Esophagus squamous epithelium (tissue), 5 donors: Measurements from ENCODE around the gene SPATA25. TPM values are rescaled to one million over a fixed set of nuclear protein-coding genes. Genes with fewer than 3 reads are reported as not detected.
"Not testable (repeated sequence)": the region's sequence is repeated elsewhere in the genome, so short reads cannot be mapped to it uniquely, and the experiment has no call there.

Experiments used
- DNase-seq: peaks from one replicate; lab custom pipeline; 2025; lab: John Stamatoyannopoulos, UW
- H3K27ac ChIP-seq, 4 donors: fragments of 200-600 bp; sonication (generic); one replicate each; pipeline ENCODE4 v1.5.1; 2016 to 2019; ENCODE audit warnings: mild to moderate bottlenecking in 1 of 4
- H3K27me3 ChIP-seq, 4 donors: fragments of 200-600 bp; sonication (generic); 1 replicate in 3 of 4; 2 replicates in 1 of 4; pipeline versions ENCODE4 v1.5.1 to v1.6.0; 2017 to 2021; ENCODE audit warnings: antibody characterized with exemption in 1 of 4
- H3K36me3 ChIP-seq, 3 donors: fragments of 200-600 bp; sonication (generic); one replicate each; pipeline ENCODE4 v1.5.1; 2016 to 2019
- H3K4me1 ChIP-seq, 3 donors: fragments of 200-600 bp; sonication (generic); one replicate each; pipeline ENCODE4 v1.5.1; 2017 to 2019
- H3K4me3 ChIP-seq, 4 donors: fragments of 200-600 bp; sonication (generic); 1 replicate in 3 of 4; 2 replicates in 1 of 4; pipeline ENCODE4 v1.5.1; 2016 to 2019; ENCODE audit warnings: mild to moderate bottlenecking in 2 of 4, moderate library complexity in 1 of 4
- H3K9me3 ChIP-seq, 3 donors: fragments of 200-600 bp; sonication (generic); one replicate each; pipeline ENCODE4 v1.5.1; 2016 to 2019
- POLR2A ChIP-seq, 4 donors: fragments of 450-650 bp; IDR thresholded peaks; one replicate each; pipeline ENCODE4 v1.6.1; 2017; ENCODE audit warnings: antibody characterized with exemption in 4 of 4, mild to moderate bottlenecking in 4 of 4, moderate library complexity in 3 of 4
- WGBS, 2 donors: methylation state at CpG; one replicate each; pipeline ENCODE4 v1.1.5; 2018; 5-methylcytosine and 5-hydroxymethylcytosine counted together
- intact Hi-C: fragments of 100-400 bp; cut with DNase I; formaldehyde crosslinking; loops from one replicate; pipeline ENCODE4 v1.15.0; 2022
- total RNA-seq, 4 donors: library from RNA; depleted of rRNA; stranded (reverse); fragments of >200 nt; gene quantifications; one replicate each; pipeline ENCODE4 v1.1.0, GENCODE V29; 2016
- TF ChIP-seq, protein P1 (sequence below), 6 experiments: fragments of 450-650 bp in 4 of 6; fragments of 200-600 bp in 2 of 6; sonication (generic) in 2 of 6; IDR thresholded peaks; one replicate each; pipeline ENCODE4 v1.5.1; 2016 to 2019; ENCODE audit warnings: antibody characterized with exemption in 6 of 6, mild to moderate bottlenecking in 4 of 6, moderate library complexity in 4 of 6
- donor health status: DM: yes; HTN: yes; CAD: no.

The SPATA25 gene
- total RNA-seq, 4 donors from 2014 or later: 1.1 to 1.3 TPM; not detected in 2

DNA sequence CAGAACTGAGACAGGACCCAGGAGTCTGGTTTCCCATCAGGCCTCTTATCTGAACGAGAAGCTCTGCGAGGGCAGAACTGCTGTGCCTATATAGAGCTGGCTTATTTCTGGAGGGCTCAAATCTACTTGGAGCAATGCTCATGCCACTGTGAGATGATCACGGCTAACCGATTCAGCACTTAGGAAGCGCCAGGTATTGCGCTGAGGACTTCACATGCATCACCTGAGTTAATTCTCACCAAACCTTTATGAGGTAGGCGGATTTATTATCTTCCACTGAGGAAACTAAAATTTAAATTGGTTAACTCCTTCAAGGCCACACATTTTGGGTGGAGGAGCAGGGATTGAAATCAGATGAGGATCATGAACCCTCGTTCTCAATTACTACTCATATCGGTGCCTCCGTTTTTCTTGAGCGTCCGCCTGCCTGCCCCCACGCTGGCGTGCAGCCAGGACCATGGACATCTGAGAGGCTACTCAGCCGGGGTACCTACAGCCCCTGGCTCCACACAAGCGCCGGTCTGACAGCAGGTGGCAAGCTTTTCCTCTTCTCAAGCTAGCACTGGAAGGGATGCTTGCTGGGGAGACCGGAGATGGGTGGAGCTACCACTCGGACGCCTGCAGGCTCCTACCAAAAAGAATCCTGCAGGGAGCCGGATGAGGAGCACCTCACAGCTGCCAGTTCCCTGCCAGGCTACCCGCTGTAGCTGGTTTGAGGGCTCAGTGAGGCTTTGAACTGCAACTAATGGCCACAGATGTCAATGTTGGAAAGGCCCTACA lies 46.0 kb upstream of the SPATA25 start:
- H3K27ac ChIP-seq: peak overlapping the region; percentile 100
- H3K36me3 ChIP-seq: peaks cover 7 to 26% (median 12%) of the 10 kb centered on the region in 3 donors
- peak overlapping the region; percentile 91 to 99 (median 97) for H3K4me3 ChIP-seq
- no peak for DNase-seq
- WGBS, 2 donors: 3 to 27% methylated on average over 10 to 12 of the region's 22 CpGs
- no peaks in the 10 kb centered on the region for H3K9me3 ChIP-seq
- intact Hi-C loops: no loop called here
- peaks cover 12 to 41% (median 16%) of the 10 kb centered on the region in 3 donors for H3K4me1 ChIP-seq
- peak in 1 of 4 donors; percentile 37 for TF ChIP-seq POLR2A (IDR thresholded peaks at IDR 0.05)
- TF ChIP-seq, protein P1, sequence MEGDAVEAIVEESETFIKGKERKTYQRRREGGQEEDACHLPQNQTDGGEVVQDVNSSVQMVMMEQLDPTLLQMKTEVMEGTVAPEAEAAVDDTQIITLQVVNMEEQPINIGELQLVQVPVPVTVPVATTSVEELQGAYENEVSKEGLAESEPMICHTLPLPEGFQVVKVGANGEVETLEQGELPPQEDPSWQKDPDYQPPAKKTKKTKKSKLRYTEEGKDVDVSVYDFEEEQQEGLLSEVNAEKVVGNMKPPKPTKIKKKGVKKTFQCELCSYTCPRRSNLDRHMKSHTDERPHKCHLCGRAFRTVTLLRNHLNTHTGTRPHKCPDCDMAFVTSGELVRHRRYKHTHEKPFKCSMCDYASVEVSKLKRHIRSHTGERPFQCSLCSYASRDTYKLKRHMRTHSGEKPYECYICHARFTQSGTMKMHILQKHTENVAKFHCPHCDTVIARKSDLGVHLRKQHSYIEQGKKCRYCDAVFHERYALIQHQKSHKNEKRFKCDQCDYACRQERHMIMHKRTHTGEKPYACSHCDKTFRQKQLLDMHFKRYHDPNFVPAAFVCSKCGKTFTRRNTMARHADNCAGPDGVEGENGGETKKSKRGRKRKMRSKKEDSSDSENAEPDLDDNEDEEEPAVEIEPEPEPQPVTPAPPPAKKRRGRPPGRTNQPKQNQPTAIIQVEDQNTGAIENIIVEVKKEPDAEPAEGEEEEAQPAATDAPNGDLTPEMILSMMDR (IDR thresholded peaks at IDR 0.05): peak in 4 of 6 experiments; percentile 29 to 39 (median 37)
- no peaks in the 10 kb centered on the region for H3K27me3 ChIP-seq

DNA sequence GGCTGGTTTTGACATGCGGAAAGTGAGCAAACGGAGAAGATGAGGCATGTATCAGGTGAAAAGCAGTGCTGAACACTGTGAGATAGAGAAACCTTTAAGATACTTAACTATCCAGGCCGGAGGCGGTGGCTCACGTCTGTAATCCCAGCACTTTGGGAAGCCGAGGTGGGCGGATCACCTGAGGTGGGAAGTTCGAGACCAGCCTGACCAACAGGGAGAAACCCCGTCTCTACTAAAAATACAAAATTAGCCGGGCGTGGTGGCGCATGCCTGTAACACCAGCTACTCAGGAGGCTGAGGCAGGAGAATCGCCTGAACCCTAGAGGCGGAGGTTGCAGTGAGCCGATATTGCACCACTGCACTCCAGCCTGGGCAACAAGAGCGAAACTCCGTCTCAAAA lies 44.3 kb upstream of the SPATA25 start:
- peaks cover 8 to 27% (median 14%) of the 10 kb centered on the region in 3 donors for H3K4me1 ChIP-seq
- DNase-seq, H3K36me3 ChIP-seq, intact Hi-C loops, H3K27ac ChIP-seq, H3K9me3 ChIP-seq, H3K4me3 ChIP-seq, H3K27me3 ChIP-seq: not testable (repeated sequence)
- WGBS, 2 donors: 94 to 95% methylated on average over 13 to 17 of the region's 17 CpGs

DNA sequence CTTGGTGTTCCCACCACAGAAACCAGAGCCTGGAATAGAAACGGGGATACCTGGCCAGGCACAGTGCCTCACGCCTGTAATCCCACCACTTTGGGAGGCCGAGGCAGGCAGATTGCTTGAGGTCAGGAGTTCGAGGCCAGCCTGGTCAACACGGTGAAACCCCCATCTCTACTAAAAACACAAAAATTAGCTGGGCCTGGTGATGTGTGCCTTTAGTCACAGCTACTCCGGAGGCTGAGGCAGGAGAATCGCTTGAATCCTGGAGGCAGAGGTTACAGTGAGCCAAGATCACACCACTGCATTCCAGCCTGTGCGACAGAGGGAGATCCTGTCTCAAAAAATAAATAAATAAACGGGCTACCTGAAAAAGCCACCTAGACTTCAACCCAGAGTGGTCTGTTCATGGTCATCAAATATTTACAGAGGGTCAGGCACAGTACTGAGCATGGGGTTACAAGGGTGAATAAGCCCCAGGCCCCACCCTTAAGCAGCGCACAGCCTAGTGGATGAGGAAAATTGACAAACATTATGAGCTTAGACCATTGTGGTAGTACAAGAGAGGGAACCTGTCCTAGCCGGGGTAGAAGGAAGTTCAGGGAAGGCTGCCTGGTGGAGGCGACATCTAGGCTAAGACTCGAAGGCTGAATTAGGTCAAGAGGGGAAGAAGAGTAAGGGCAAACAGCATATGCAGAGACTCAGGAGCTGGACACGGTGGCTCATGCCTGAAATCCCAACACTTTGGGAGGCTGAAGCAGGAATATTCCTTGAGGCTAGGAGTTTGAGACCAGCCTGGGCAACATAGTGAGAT lies 39.9 kb upstream of the SPATA25 start:
- no peak for DNase-seq
- no peak overlapping the region for H3K27ac ChIP-seq
- H3K4me1 ChIP-seq: peaks cover 8 to 31% (median 17%) of the 10 kb centered on the region in 3 donors
- H3K36me3 ChIP-seq: peaks cover 0 to under 1% (median 0%) of the 10 kb centered on the region in 3 donors
- no peaks in the 10 kb centered on the region for H3K9me3 ChIP-seq
- intact Hi-C loops: no loop called here
- H3K27me3 ChIP-seq: no peaks in the 10 kb centered on the region
- WGBS, 2 donors: 65 to 81% methylated on average over 11 to 13 of the region's 14 CpGs
- no peak overlapping the region for H3K4me3 ChIP-seq
- TF ChIP-seq POLR2A (IDR thresholded peaks at IDR 0.05): no peak
- TF ChIP-seq, protein P1 (IDR thresholded peaks at IDR 0.05): no peak

DNA sequence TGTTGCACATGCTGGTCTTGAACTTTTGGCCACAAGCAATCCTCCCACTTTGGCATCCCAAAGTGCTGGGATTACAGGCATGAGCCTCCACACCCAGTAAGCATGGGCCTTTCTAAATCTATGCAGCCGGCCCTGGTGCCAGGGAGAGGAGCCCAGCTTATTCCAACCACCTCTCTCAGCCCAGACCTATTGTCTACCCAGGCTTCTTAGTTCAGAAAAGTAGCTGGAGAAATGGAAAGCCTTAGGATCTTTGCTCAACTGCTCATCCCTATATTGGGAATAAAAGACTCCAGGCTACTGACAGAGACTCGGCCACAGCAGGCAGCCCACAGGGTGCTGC lies 39.3 kb upstream of the SPATA25 start:
- WGBS, 2 donors: 100% methylated on average over 1 of the region's 2 CpGs; no CpG with 5 or more reads in 1 of the 2 donors
- Histone ChIP-seq H3K27me3 (no peaks in the 10 kb centered on the region), H3K27ac (no peak overlapping the region), H3K4me1 (peaks cover 9 to 37% (median 18%) of the 10 kb centered on the region in 3 donors), H3K9me3 (no peaks in the 10 kb centered on the region), H3K36me3 (no peaks in the 10 kb centered on the region), H3K4me3 (no peak overlapping the region)
- intact Hi-C loops: no loop called here
- TF ChIP-seq POLR2A (IDR thresholded peaks at IDR 0.05): no peak
- TF ChIP-seq, protein P1 (IDR thresholded peaks at IDR 0.05): no peak
- no peak for DNase-seq

DNA sequence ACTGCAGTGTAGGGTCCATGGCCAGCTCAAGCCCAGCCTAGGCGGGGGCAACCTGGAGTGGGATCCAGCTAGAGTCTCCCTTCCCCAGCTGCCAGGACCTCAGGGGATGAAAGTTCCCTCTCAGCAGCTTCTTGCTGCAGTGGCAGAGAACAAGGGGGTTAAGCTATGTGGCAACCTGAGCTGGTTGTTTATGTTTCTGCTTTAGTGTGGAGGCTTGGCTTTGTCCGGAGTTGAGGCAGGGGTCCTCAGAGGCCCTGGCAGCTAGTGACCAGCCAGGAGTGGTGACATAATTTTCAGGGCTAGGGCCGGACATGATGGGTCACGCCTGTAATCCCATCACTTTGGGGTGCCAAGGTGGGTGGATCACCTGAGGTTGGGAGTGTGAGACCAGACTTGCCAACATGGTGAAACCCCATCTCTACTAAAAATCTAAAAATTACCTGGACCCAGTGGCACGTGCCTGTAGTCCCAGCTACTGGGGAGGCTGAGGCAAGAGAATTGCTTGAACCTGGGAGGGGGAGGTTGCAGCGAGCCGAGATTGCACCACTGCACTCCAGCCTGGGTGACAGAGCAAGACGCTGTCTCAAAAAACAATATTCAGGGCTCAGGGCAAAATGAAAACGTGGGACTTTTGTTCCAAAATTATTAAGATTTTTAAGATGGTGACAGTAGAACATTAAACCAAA lies 38.5 kb upstream of the SPATA25 start:
- no peak for DNase-seq
- intact Hi-C loops: no loop called here
- Histone ChIP-seq H3K27ac (peak overlapping the region in 1 of 4 donors; percentile 71), H3K4me3 (no peak overlapping the region), H3K4me1 (peaks cover 9 to 38% (median 18%) of the 10 kb centered on the region in 3 donors), H3K9me3 (no peaks in the 10 kb centered on the region), H3K36me3 (no peaks in the 10 kb centered on the region), H3K27me3 (no peaks in the 10 kb centered on the region)
- WGBS, 2 donors: 56 to 62% methylated on average over 5 to 7 of the region's 9 CpGs
- TF ChIP-seq POLR2A (IDR thresholded peaks at IDR 0.05): no peak
- TF ChIP-seq, protein P1 (IDR thresholded peaks at IDR 0.05): no peak
